Aorta (tissue), 5 donors: ENCODE data around the gene SC5D. TPM values are rescaled to one million over a fixed set of nuclear protein-coding genes. Genes with fewer than 3 reads are reported as not detected.

Source experiments
- ATAC-seq: fragments of 200-7000 bp; cut with Tn5 transposase; one replicate; pipeline ENCODE4 v1.9.1; 2022; ENCODE audit warnings: moderate library complexity; ENCODE audit not compliant: low FRiP score
- DNase-seq, 2 donors: peaks; one replicate each; pipeline ENCODE4 v3.0.0-alpha.2; 2020
- H3K27ac ChIP-seq, 2 donors: one replicate each; pipeline ENCODE4 v1.5.1; 2013; ENCODE audit warnings: low read length in 2 of 2, mild to moderate bottlenecking in 2 of 2, moderate library complexity in 2 of 2, control low read depth in 1 of 2, inconsistent platforms in 1 of 2, low read depth in 1 of 2
- H3K27me3 ChIP-seq, 2 donors: one replicate each; pipeline ENCODE4 v1.6.1; 2013; ENCODE audit warnings: control low read depth in 1 of 2, low read length in 1 of 2, mild to moderate bottlenecking in 1 of 2, moderate library complexity in 1 of 2; ENCODE audit not compliant: insufficient read depth in 2 of 2, control insufficient read depth in 1 of 2
- H3K36me3 ChIP-seq, 2 donors: one replicate each; pipeline ENCODE4 v1.6.1; 2013; ENCODE audit warnings: control low read depth in 1 of 2, low read length in 1 of 2, mild to moderate bottlenecking in 1 of 2; ENCODE audit not compliant: insufficient read depth in 2 of 2, control insufficient read depth in 1 of 2
- H3K4me1 ChIP-seq, 2 donors: one replicate each; pipeline ENCODE4 v1.6.1; 2013; ENCODE audit warnings: low read length in 2 of 2, control low read depth in 1 of 2, mild to moderate bottlenecking in 1 of 2, moderate library complexity in 1 of 2; ENCODE audit not compliant: insufficient read depth in 2 of 2, control insufficient read depth in 1 of 2
- H3K4me3 ChIP-seq, 2 donors: one replicate each; pipeline ENCODE4 v1.5.1; 2013; ENCODE audit warnings: low read length in 2 of 2, control low read depth in 1 of 2, mild to moderate bottlenecking in 1 of 2
- H3K9me3 ChIP-seq: one replicate; pipeline ENCODE4 v1.6.1; 2013; ENCODE audit warnings: mild to moderate bottlenecking, low read length; ENCODE audit not compliant: control insufficient read depth
- WGBS, 2 donors: extraction: QIAGEN DNeasy Blood & Tissue Kit; methylation state at CpG; one replicate each; pipeline ENCODE4 v1.1.7; 2013; 5-methylcytosine and 5-hydroxymethylcytosine counted together
- intact Hi-C, 2 donors: fragments of 100-400 bp; cut with DNase I; formaldehyde crosslinking; loops; one replicate each; pipeline versions ENCODE4 v1.14.2 to v1.15.0; 2022
- polyA plus RNA-seq, 2 donors: library from polyadenylated mRNA; stranded (reverse); fragments of 200-250 nt; gene quantifications; one replicate each; pipeline ENCODE4 v1.2.3, GENCODE V29; 2013
- total RNA-seq, 2 donors: library from RNA; stranded (reverse); fragmentation: NEBNext Ultra II Directional; extraction: Animal tissue kit (Norgen Biotek cat#: 25700); gene quantifications; one replicate each; pipeline ENCODE4 v1.2.1, GENCODE V29; 2021
- donor health status: healthy with polysubstance abuse.
- donor health status: Bipolar disorder and iron deficiency.
- donor health status: DM: no; HTN: no; CAD: no.
- donor health status: DM: no; HTN: no; CAD: no.
- donor health status: DM: yes; HTN: yes; CAD: no.

The SC5D gene
- total and polyA plus RNA-seq, 4 donors: 11.2 to 27.3 (median 22.2) TPM

- Histone ChIP-seq H3K9me3 (no peaks in the 10 kb centered on the region), H3K4me3 (no peak overlapping the region), H3K36me3 (no peaks in the 10 kb centered on the region), H3K4me1 (no peaks in the 10 kb centered on the region), H3K27ac (no peak overlapping the region), H3K27me3 (peaks cover 0 to 2% of the 10 kb centered on the region in 2 donors)
- intact Hi-C loops: loop anchor here in 1 of 2 donors (10.0 kb wide), 2 partner anchors 125 to 1175 kb away; partner anchors contain the start of genes SORL1 and SORL1-AS1
- DNase-seq: no peak
- no peak for ATAC-seq
- 88% methylated on average over 3 of the region's 3 CpGs for WGBS, 2 donors
Observed at GRCh38 chr11:121329781-121330395, 37.3 kb downstream of the SC5D start.

GRCh38 chr11:121330614-121331435, 38.3 kb downstream of the SC5D start:
- 82 to 87% methylated on average over 19 of the region's 19 CpGs for WGBS, 2 donors
- no peaks in the 10 kb centered on the region for H3K36me3 ChIP-seq
- no peak overlapping the region for H3K4me3 ChIP-seq
- peaks cover 0 to 2% of the 10 kb centered on the region in 2 donors for H3K27me3 ChIP-seq
- intact Hi-C loops: no loop called here
- no peak for DNase-seq
- no peaks in the 10 kb centered on the region for H3K9me3 ChIP-seq
- no peaks in the 10 kb centered on the region for H3K4me1 ChIP-seq
- ATAC-seq: no peak
- no peak overlapping the region for H3K27ac ChIP-seq

GRCh38 chr11:121334973-121335710, 42.6 kb downstream of the SC5D start:
- no peak for ATAC-seq
- H3K9me3 ChIP-seq: no peaks in the 10 kb centered on the region
- intact Hi-C loops: no loop called here
- WGBS, 2 donors: 56 to 60% methylated on average over 7 of the region's 7 CpGs
- DNase-seq: no peak
- H3K27ac ChIP-seq: no peak overlapping the region
- H3K4me3 ChIP-seq: no peak overlapping the region
- H3K27me3 ChIP-seq: no peaks in the 10 kb centered on the region
- no peaks in the 10 kb centered on the region for H3K36me3 ChIP-seq
- H3K4me1 ChIP-seq: no peaks in the 10 kb centered on the region

GRCh38 chr11:121336279-121336937, 43.8 kb downstream of the SC5D start:
- 83 to 93% methylated on average over 6 of the region's 6 CpGs for WGBS, 2 donors
- intact Hi-C loops: no loop called here

GRCh38 chr11:121337078-121337477, 44.5 kb downstream of the SC5D start:
- Histone ChIP-seq H3K9me3 (no peaks in the 10 kb centered on the region), H3K27me3 (no peaks in the 10 kb centered on the region), H3K4me1 (no peaks in the 10 kb centered on the region), H3K4me3 (no peak overlapping the region), H3K36me3 (no peaks in the 10 kb centered on the region), H3K27ac (no peak overlapping the region)
- ATAC-seq (no peak), DNase-seq (no peak)
- intact Hi-C loops: no loop called here
- 91 to 93% methylated on average over 2 of the region's 2 CpGs for WGBS, 2 donors

More at GRCh38 chr11:121336279-121336937, 43.8 kb downstream of the SC5D start:
- H3K27me3 ChIP-seq: no peaks in the 10 kb centered on the region
- H3K27ac ChIP-seq: no peak overlapping the region
- no peak for ATAC-seq
- no peaks in the 10 kb centered on the region for H3K9me3 ChIP-seq
- no peak for DNase-seq
- H3K36me3 ChIP-seq: no peaks in the 10 kb centered on the region
- H3K4me1 ChIP-seq: no peaks in the 10 kb centered on the region
- H3K4me3 ChIP-seq: no peak overlapping the region

GRCh38 chr11:121337740-121338272, 45.2 kb downstream of the SC5D start:
- Histone ChIP-seq H3K4me3 (no peak overlapping the region), H3K27me3 (no peaks in the 10 kb centered on the region), H3K9me3 (no peaks in the 10 kb centered on the region), H3K4me1 (no peaks in the 10 kb centered on the region), H3K27ac (no peak overlapping the region), H3K36me3 (no peaks in the 10 kb centered on the region)
- WGBS, 2 donors: 62 to 70% methylated on average over 6 of the region's 6 CpGs
- intact Hi-C loops: no loop called here
- DNase-seq (no peak), ATAC-seq (no peak)

- H3K4me1 ChIP-seq: no peaks in the 10 kb centered on the region
- no peaks in the 10 kb centered on the region for H3K9me3 ChIP-seq
- ATAC-seq (no peak), DNase-seq (no peak)
- H3K27ac ChIP-seq: no peak overlapping the region
- no peak overlapping the region for H3K4me3 ChIP-seq
- H3K36me3 ChIP-seq: no peaks in the 10 kb centered on the region
- intact Hi-C loops: no loop called here
- 96% methylated on average over 11 of the region's 11 CpGs for WGBS, 2 donors
- H3K27me3 ChIP-seq: no peaks in the 10 kb centered on the region
Observed at GRCh38 chr11:121338536-121338935, 46.0 kb downstream of the SC5D start.

- intact Hi-C loops: no loop called here
- Histone ChIP-seq H3K27me3 (no peaks in the 10 kb centered on the region), H3K27ac (no peak overlapping the region), H3K4me1 (no peaks in the 10 kb centered on the region), H3K9me3 (no peaks in the 10 kb centered on the region), H3K36me3 (no peaks in the 10 kb centered on the region), H3K4me3 (no peak overlapping the region)
- no peak for ATAC-seq
- WGBS, 2 donors: 80 to 87% methylated on average over 4 of the region's 4 CpGs
- no peak for DNase-seq
Observed at GRCh38 chr11:121340032-121340580, 47.5 kb downstream of the SC5D start.
